Endodermal cell (in vitro differentiated cells): Measurements from ENCODE around the gene ORAI1. TPM values are rescaled to one million over a fixed set of nuclear protein-coding genes. Genes with fewer than 3 reads are reported as not detected.
"Not testable (repeated sequence)": the region's sequence is repeated elsewhere in the genome, so short reads cannot be mapped to it uniquely, and the experiment has no call there.

Experiments
- DNase-seq: peaks from one replicate; pipeline ENCODE4 v3.0.0-alpha.2; 2017
- H3K27ac ChIP-seq: 2 replicates; pipeline ENCODE4 v1.5.1; 2013; ENCODE audit warnings: mild to moderate bottlenecking, low read depth, low read length, moderate library complexity
- H3K27me3 ChIP-seq: 2 replicates; pipeline ENCODE4 v1.6.1; 2013; ENCODE audit warnings: mild to moderate bottlenecking, low read length, moderate library complexity; ENCODE audit not compliant: insufficient read depth, control insufficient read depth, poor library complexity, severe bottlenecking
- H3K36me3 ChIP-seq: 2 replicates; pipeline ENCODE4 v1.7.0; 2013; ENCODE audit warnings: mild to moderate bottlenecking, low read length, moderate library complexity; ENCODE audit not compliant: control insufficient read depth, insufficient read depth
- H3K4me1 ChIP-seq: one replicate; pipeline ENCODE4 v1.7.0; 2013; ENCODE audit warnings: low read length; ENCODE audit not compliant: control insufficient read depth, insufficient read depth
- H3K4me3 ChIP-seq: 2 replicates; pipeline ENCODE4 v1.5.1; 2013; ENCODE audit warnings: mild to moderate bottlenecking, low read length, moderate library complexity
- H3K9ac ChIP-seq: 2 replicates; pipeline ENCODE4 v1.6.1; 2013; ENCODE audit warnings: mild to moderate bottlenecking, low read length, moderate library complexity; ENCODE audit not compliant: poor library complexity, severe bottlenecking; ENCODE audit errors: extremely low read depth
- H3K9me3 ChIP-seq: 2 replicates; pipeline ENCODE4 v1.6.1; 2013; ENCODE audit warnings: mild to moderate bottlenecking, low read length, moderate library complexity; ENCODE audit not compliant: control insufficient read depth
- H3K27ac Mint-ChIP-seq: 2 replicates; pipeline ENCODE4 v1.8.0; 2020; ENCODE audit warnings: mixed read lengths
- H3K27me3 Mint-ChIP-seq: 2 replicates; pipeline ENCODE4 v1.8.0; 2021; ENCODE audit warnings: mild to moderate bottlenecking, mixed read lengths; ENCODE audit not compliant: insufficient read depth
- H3K36me3 Mint-ChIP-seq: 2 replicates; pipeline ENCODE4 v1.8.0; 2020; ENCODE audit warnings: low read depth, mixed read lengths
- H3K4me1 Mint-ChIP-seq: 2 replicates; pipeline ENCODE4 v1.8.0; 2020; ENCODE audit warnings: mixed read lengths
- H3K4me3 Mint-ChIP-seq: 2 replicates; pipeline ENCODE4 v1.8.0; 2020; ENCODE audit warnings: mild to moderate bottlenecking, moderate library complexity, mixed read lengths
- H3K9me3 Mint-ChIP-seq: 2 replicates; pipeline ENCODE4 v1.8.0; 2020; ENCODE audit warnings: mild to moderate bottlenecking, mixed read lengths
- CTCF ChIP-seq: fragments of 200-600 bp; sonication (generic); conservative IDR thresholded peaks from 2 replicates; pipeline ENCODE4 v1.5.0; 2021; ENCODE audit warnings: antibody characterized with exemption, mild to moderate bottlenecking
- WGBS, 2 experiments: methylation state at CpG; one replicate each; pipeline versions ENCODE4 v1.1.5 to v1.1.7; 2013; ENCODE audit warnings: missing lambda C conversion rate in 2 of 2, mixed read lengths in 1 of 2; ENCODE audit not compliant: insufficient coverage in 1 of 2, insufficient read length in 1 of 2; 5-methylcytosine and 5-hydroxymethylcytosine counted together
- total RNA-seq, 2 donors: library from RNA; stranded (reverse); fragmentation: NEBNext Ultra II Directional in 1 of 2; extraction: Animal tissue kit (Norgen Biotek cat#: 25700) in 1 of 2; gene quantifications; 2 replicates in 1 of 2; 3 replicates in 1 of 2; pipeline ENCODE4 v1.2.1, GENCODE V29; 2021

Gene ORAI1
- total RNA-seq, 2 donors from 2014 or later, result 35.3 to 39.2 TPM

- peaks cover 7% of the 10 kb centered on the region for H3K9me3 Mint-ChIP-seq
- Histone ChIP-seq H3K4me3 (no peak overlapping the region), H3K27me3 (no peaks in the 10 kb centered on the region), H3K9me3 (no peaks in the 10 kb centered on the region), H3K27ac (no peak overlapping the region), H3K4me1 (no peaks in the 10 kb centered on the region), H3K36me3 (no peaks in the 10 kb centered on the region), H3K9ac (no peak overlapping the region)
- H3K27ac Mint-ChIP-seq, result no peak overlapping the region
- no peak for DNase-seq
- peaks cover 12% of the 10 kb centered on the region for H3K36me3 Mint-ChIP-seq
- peaks cover 13% of the 10 kb centered on the region for H3K4me1 Mint-ChIP-seq
- no peak overlapping the region for H3K4me3 Mint-ChIP-seq
- WGBS, 2 experiments, result 89 to 94% methylated on average over 9 to 17 of the region's 18 CpGs
- no peaks in the 10 kb centered on the region for H3K27me3 Mint-ChIP-seq
- no peak for TF ChIP-seq CTCF
Measured at GRCh38 chr12:121653999-121654398, 27.7 kb downstream of the ORAI1 start.

DNA sequence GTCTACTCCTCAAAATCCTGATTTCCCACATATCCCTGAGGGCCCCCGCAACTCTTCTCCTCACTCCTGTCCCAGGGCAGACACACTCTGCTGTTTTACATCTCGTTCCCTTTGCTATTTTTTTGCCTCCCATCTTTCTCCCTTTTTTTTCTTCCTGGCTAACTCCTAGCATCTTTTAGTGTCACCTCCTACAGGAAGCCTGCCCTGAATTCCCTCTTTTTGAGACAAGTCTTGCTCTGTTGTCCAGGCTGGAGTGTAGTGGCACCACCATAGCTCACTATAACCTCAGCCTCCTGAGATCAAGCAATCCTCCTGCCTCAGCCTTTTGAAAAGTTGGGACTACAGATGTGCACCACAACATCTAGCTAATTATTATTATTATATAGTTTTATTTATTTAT is 29.8 kb downstream of the ORAI1 start:
- Mint-ChIP-seq H3K27me3 (no peaks in the 10 kb centered on the region), H3K9me3 (peaks cover 7% of the 10 kb centered on the region), H3K4me3 (no peak overlapping the region), H3K36me3 (peaks cover 10% of the 10 kb centered on the region), H3K27ac (no peak overlapping the region), H3K4me1 (peaks cover 9% of the 10 kb centered on the region)
- Histone ChIP-seq H3K4me1 (no peaks in the 10 kb centered on the region), H3K27me3 (no peaks in the 10 kb centered on the region), H3K4me3 (no peak overlapping the region), H3K9me3 (no peaks in the 10 kb centered on the region), H3K27ac (no peak overlapping the region), H3K36me3 (no peaks in the 10 kb centered on the region), H3K9ac (no peak overlapping the region)
- TF ChIP-seq CTCF, result no peak
- WGBS, 2 experiments, result 92 to 93% methylated on average over 2 of the region's 2 CpGs
- DNase-seq, result no peak

GRCh38 chr12:121657305-121658008 is 31.1 kb downstream of the ORAI1 start:
- Histone ChIP-seq H3K27ac (no peak overlapping the region), H3K9ac (no peak overlapping the region), H3K9me3 (no peaks in the 10 kb centered on the region), H3K36me3 (no peaks in the 10 kb centered on the region), H3K4me3 (no peak overlapping the region), H3K4me1 (no peaks in the 10 kb centered on the region), H3K27me3 (no peaks in the 10 kb centered on the region)
- no peak overlapping the region for H3K27ac Mint-ChIP-seq
- H3K9me3 Mint-ChIP-seq, result peaks cover 7% of the 10 kb centered on the region
- 82 to 93% methylated on average over 10 to 16 of the region's 18 CpGs for WGBS, 2 experiments
- peaks cover 9% of the 10 kb centered on the region for H3K4me1 Mint-ChIP-seq
- no peak overlapping the region for H3K4me3 Mint-ChIP-seq
- peaks cover 10% of the 10 kb centered on the region for H3K36me3 Mint-ChIP-seq
- no peak for TF ChIP-seq CTCF
- DNase-seq, result no peak
- no peaks in the 10 kb centered on the region for H3K27me3 Mint-ChIP-seq

DNA sequence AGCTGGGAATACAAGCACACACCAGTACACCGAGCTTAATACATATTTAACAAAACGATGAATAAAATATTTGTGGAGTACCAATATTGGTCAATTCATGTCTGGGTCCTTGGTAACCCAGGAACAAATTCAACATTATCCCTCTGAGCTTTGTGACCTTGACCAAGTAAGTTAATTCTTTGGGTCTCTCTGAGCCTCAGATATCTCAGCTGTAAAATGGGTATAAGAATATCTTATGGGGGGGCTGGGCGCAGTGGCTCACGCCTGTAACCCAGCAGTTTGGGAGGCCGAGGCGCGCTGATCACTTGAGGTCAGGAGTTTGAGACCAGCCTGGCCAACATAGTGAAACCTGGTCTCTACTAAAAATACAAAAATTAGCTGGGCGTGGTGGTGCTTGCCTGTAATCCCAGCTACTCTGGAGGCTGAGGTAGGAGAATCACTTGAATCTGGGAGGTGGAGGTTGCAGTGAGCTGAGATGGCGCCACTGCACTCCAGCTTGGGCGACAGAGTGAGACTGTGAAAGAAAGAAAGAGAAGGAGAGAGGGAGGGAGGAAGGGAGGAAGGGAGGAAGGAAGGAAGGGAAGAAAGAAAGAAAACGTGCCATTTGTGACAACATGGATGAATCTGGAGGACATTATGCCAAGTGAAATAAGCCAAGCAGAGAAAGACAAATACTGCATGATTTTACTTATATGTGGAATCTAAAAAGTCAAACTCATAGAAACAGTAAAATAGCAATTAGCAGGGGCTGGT is 35.2 kb downstream of the ORAI1 start:
- H3K4me1 Mint-ChIP-seq, result peaks cover 11% of the 10 kb centered on the region
- H3K4me3 ChIP-seq, H3K4me1 ChIP-seq, H3K9ac ChIP-seq, H3K9me3 Mint-ChIP-seq, H3K36me3 ChIP-seq, H3K27ac Mint-ChIP-seq, DNase-seq, H3K9me3 ChIP-seq, H3K27ac ChIP-seq, H3K4me3 Mint-ChIP-seq, H3K36me3 Mint-ChIP-seq, H3K27me3 Mint-ChIP-seq, H3K27me3 ChIP-seq: not testable (repeated sequence)
- WGBS, 2 experiments, result 92% methylated on average over 9 to 10 of the region's 11 CpGs
